GM18505 (cell line): ENCODE data around the gene MAP4.
A peak's percentile ranks its signal among the peaks of the same experiment; 100 is the strongest.

Experiments used
- ATAC-seq: cut with Tn5 transposase; IDR thresholded peaks from one replicate; pipeline ENCODE4 v1.9.1; 2021; ENCODE audit not compliant: unreplicated experiment
- POLR2A ChIP-seq: IDR thresholded peaks from 4 replicates; pipeline ENCODE4 v1.6.1; 2011; ENCODE audit warnings: borderline replicate concordance; ENCODE audit not compliant: insufficient read depth, insufficient read length; ENCODE audit errors: extremely low read depth

The MAP4 gene

GRCh38 chr3:48004694-48005093 is 11.5 kb downstream of the MAP4 start:
- no peak for ATAC-seq
- TF ChIP-seq POLR2A, result no peak

- no peak for ATAC-seq
- TF ChIP-seq POLR2A, result no peak
Measured at GRCh38 chr3:48002787-48003186, 13.4 kb downstream of the MAP4 start.

GRCh38 chr3:48001991-48002390 is 14.2 kb downstream of the MAP4 start:
- ATAC-seq, result no peak
- TF ChIP-seq POLR2A, result no peak

GRCh38 chr3:48000212-48000611 is 16.0 kb downstream of the MAP4 start:
- no peak for TF ChIP-seq POLR2A
- ATAC-seq, result no peak

GRCh38 chr3:47996440-47996839 is 19.8 kb downstream of the MAP4 start:
- ATAC-seq, result no peak
- TF ChIP-seq POLR2A, result no peak

- ATAC-seq, result no peak
- no peak for TF ChIP-seq POLR2A
Measured at GRCh38 chr3:47994180-47994579, 22.0 kb downstream of the MAP4 start.

GRCh38 chr3:47991341-47991740 is 24.9 kb downstream of the MAP4 start:
- no peak for ATAC-seq
- no peak for TF ChIP-seq POLR2A

GRCh38 chr3:47989981-47990440 is 26.2 kb downstream of the MAP4 start:
- peak; percentile 52 for ATAC-seq
- no peak for TF ChIP-seq POLR2A

- no peak for TF ChIP-seq POLR2A
- no peak for ATAC-seq
Measured at GRCh38 chr3:47985381-47985780, 30.8 kb downstream of the MAP4 start.

GRCh38 chr3:47984075-47984728 is 32.0 kb downstream of the MAP4 start:
- no peak for TF ChIP-seq POLR2A
- no peak for ATAC-seq

GRCh38 chr3:47980795-47981194 is 35.4 kb downstream of the MAP4 start:
- ATAC-seq, result no peak
- TF ChIP-seq POLR2A, result no peak

GRCh38 chr3:47979070-47979469 is 37.1 kb downstream of the MAP4 start:
- TF ChIP-seq POLR2A, result no peak
- no peak for ATAC-seq

- ATAC-seq, result no peak
- no peak for TF ChIP-seq POLR2A
Measured at GRCh38 chr3:47978386-47978785, 37.8 kb downstream of the MAP4 start.

- ATAC-seq, result no peak
Measured at GRCh38 chr3:47976135-47976732, 40.0 kb downstream of the MAP4 start.

GRCh38 chr3:47974974-47975470 is 41.2 kb downstream of the MAP4 start:
- ATAC-seq, result no peak
- TF ChIP-seq POLR2A, result no peak

More at GRCh38 chr3:47976135-47976732, 40.0 kb downstream of the MAP4 start:
- TF ChIP-seq POLR2A, result no peak

GRCh38 chr3:47971081-47971480 is 45.1 kb downstream of the MAP4 start:
- TF ChIP-seq POLR2A, result no peak
- ATAC-seq, result no peak
